Fibroblast of villous mesenchyme (primary cell): ENCODE measurements around the gene TPPP. TPM values are rescaled to one million over a fixed set of nuclear protein-coding genes. Genes with fewer than 3 reads are reported as not detected.

Source experiments
- DNase-seq: peaks from one replicate; pipeline ENCODE4 v3.0.0-alpha.2; 2010; ENCODE audit warnings: low read depth
- H3K4me3 ChIP-seq: 2 replicates; pipeline ENCODE4 v1.5.1; 2011; ENCODE audit warnings: low read depth, mild to moderate bottlenecking, low read length
- CTCF ChIP-seq: IDR thresholded peaks from 2 replicates; pipeline ENCODE4 v1.5.1; 2012; ENCODE audit warnings: low read depth, mild to moderate bottlenecking, low read length; ENCODE audit not compliant: insufficient read depth
- total RNA-seq: library from RNA; depleted of rRNA; stranded (reverse); fragments of >200 nt; gene quantifications from 2 replicates; pipeline ENCODE4 v1.2.3, GENCODE V29; 2012

The TPPP gene
- total RNA-seq, 1 donor: under 0.01 TPM

- TF ChIP-seq CTCF: no peak
- no peak overlapping the region for H3K4me3 ChIP-seq
- no peak for DNase-seq
Measured at GRCh38 chr5:624951-625230, 68.3 kb downstream of the TPPP start.

DNA sequence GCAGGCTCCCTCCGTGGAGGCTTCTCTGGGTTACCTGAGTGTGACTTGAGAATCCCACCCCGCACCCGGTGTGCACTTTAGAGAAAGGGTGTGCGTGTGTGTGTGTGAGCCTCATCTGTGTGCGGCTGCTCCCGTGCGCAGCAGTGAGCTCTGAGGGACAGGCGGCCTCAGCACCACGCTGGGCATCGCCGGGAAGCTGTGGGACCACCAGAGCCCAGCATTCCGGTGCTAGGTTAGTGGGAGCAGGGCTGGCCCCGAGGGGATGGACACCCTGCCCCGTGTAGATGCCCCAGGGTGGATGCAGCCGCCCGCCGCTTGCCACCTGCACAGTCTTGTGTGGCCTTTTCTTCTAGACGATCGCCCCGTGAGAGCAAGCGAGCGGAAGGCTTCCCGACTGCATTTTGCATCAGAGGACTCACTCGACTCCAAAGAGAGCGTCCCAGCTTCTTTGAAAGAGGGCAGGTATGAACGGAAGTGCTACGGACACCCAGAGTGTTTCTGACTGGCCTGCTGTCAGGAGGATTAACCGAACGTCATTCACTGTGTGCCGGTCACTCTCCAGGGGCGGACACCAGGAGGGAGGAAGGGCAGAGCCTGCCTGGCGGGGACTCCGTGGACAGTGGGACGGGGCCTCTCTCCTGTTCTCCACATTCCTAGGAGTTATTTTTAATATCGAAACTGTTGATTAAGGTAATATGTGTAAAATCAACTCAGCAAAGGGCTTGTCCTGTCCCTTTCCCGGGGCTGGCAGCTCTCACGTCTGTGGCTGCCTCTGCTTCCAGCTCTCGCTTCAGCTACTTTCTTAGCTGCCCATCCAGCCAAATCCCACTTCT lies 68.8 kb downstream of the TPPP start:
- DNase-seq: no peak
- no peak for TF ChIP-seq CTCF
- H3K4me3 ChIP-seq: no peak overlapping the region

DNA sequence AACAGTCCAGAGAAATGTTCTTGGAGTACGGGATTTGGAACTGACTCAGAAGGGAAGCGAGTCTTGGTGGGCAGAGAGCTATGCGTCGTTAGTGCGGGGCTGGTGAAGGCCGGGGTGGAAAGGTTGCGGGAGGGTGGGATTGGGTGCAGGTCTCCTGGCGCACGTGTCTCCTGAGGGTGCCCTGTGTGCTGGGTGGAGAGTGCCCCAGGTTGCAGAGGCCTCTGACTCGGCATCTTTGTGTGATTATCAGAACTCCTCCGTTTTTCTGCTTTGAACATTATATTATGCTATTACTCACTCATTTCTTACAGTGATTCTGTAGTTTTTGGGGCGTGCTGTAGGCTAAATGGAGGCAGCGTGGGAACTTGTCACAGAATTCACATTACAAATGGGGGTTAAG lies 69.6 kb downstream of the TPPP start:
- no peak overlapping the region for H3K4me3 ChIP-seq
- TF ChIP-seq CTCF: no peak
- no peak for DNase-seq

DNA sequence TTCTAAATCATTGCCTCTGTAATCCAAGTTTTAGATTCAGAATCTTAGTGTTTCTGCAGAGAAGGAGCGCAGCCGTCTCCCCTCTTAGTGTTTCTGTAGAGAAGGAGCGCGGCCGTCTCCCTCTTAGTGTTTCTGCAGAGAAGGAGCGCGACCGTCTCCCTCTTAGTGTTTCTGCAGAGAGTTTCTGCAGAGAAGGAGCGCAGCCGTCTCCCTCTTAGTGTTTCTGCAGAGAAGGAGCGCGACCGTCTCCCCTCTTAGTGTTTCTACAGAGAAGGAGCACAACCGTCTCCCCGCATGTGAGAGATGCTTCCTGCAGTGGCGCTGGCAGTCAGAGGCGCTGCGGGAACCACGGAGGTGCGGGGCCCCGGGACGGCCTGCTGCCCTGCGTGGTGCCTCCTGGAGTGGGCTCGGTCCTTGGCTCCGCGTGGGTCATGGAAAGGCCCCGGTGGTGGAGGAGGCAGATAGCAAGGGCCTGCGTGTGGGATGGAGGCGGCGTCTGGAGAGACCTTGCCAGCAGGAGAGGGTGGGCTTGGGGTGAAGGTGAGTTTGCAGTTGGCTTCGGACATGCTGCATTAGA lies 70.1 kb downstream of the TPPP start:
- DNase-seq: no peak
- no peak for TF ChIP-seq CTCF
- H3K4me3 ChIP-seq: no peak overlapping the region

DNA sequence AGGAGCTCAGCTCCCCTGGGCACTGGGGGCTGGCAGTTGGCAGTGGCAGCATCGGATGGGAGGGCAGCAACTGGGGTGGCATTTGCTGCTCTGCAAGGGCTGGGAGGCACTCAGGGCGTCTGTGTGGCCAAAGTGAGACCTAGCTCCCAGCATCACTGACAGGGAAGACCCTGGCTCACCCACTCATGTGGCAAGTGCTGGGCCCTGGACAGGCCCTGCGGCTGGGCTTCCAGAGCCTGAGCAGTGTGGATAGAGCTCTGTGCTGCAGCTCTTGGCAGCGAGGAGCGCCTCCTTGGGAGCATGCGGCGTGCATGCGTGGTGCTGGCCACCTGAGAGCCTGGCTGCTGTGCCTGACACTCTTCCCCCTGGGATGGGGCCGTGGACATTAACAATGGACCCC lies 70.8 kb downstream of the TPPP start:
- no peak for DNase-seq
- no peak overlapping the region for H3K4me3 ChIP-seq
- TF ChIP-seq CTCF: no peak

DNA sequence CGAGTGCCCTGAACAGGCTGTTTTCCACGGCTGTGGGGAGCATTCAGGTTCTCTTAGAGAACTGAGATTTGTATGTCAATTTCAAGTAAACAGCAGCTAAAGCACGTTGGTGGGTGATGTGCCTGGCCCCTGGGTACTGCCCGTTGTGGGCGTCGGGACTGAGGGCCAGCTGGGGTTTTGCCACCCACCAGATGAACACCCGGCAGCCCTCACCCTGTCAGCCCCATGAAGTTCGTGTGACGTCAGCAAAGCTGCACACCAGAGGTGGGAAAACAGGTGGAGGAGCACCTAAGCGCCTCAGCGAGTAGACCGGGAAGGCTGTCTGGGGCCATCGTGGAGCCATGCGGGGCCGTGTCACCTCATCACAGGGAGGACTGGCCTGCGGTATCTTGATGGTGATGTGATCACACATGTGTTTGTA lies 71.8 kb downstream of the TPPP start:
- H3K4me3 ChIP-seq: no peak overlapping the region
- TF ChIP-seq CTCF: no peak
- no peak for DNase-seq
